ENCODE results near the gene LRRC47.
"Not testable (repeated sequence)": the region's sequence is repeated elsewhere in the genome, so short reads cannot be mapped to it uniquely, and the experiment has no call there.

Gene LRRC47

GRCh38 chr1:3811595-3811911 lies 15.3 kb upstream of the LRRC47 start:
- TF ChIP-seq, protein P1, sequence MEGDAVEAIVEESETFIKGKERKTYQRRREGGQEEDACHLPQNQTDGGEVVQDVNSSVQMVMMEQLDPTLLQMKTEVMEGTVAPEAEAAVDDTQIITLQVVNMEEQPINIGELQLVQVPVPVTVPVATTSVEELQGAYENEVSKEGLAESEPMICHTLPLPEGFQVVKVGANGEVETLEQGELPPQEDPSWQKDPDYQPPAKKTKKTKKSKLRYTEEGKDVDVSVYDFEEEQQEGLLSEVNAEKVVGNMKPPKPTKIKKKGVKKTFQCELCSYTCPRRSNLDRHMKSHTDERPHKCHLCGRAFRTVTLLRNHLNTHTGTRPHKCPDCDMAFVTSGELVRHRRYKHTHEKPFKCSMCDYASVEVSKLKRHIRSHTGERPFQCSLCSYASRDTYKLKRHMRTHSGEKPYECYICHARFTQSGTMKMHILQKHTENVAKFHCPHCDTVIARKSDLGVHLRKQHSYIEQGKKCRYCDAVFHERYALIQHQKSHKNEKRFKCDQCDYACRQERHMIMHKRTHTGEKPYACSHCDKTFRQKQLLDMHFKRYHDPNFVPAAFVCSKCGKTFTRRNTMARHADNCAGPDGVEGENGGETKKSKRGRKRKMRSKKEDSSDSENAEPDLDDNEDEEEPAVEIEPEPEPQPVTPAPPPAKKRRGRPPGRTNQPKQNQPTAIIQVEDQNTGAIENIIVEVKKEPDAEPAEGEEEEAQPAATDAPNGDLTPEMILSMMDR (IDR thresholded peaks at IDR 0.05; ENCODE audit: insufficient read depth, low read length): no peak
- TF ChIP-seq POLR2AphosphoS5 (IDR thresholded peaks at IDR 0.05; ENCODE audit: low read depth): no peak
- no peak for TF ChIP-seq GABPA (IDR thresholded peaks at IDR 0.05; ENCODE audit: low read depth)
- TF ChIP-seq SPI1 (IDR thresholded peaks at IDR 0.05; ENCODE audit: borderline replicate concordance, low read depth): no peak
- TF ChIP-seq, protein P2, sequence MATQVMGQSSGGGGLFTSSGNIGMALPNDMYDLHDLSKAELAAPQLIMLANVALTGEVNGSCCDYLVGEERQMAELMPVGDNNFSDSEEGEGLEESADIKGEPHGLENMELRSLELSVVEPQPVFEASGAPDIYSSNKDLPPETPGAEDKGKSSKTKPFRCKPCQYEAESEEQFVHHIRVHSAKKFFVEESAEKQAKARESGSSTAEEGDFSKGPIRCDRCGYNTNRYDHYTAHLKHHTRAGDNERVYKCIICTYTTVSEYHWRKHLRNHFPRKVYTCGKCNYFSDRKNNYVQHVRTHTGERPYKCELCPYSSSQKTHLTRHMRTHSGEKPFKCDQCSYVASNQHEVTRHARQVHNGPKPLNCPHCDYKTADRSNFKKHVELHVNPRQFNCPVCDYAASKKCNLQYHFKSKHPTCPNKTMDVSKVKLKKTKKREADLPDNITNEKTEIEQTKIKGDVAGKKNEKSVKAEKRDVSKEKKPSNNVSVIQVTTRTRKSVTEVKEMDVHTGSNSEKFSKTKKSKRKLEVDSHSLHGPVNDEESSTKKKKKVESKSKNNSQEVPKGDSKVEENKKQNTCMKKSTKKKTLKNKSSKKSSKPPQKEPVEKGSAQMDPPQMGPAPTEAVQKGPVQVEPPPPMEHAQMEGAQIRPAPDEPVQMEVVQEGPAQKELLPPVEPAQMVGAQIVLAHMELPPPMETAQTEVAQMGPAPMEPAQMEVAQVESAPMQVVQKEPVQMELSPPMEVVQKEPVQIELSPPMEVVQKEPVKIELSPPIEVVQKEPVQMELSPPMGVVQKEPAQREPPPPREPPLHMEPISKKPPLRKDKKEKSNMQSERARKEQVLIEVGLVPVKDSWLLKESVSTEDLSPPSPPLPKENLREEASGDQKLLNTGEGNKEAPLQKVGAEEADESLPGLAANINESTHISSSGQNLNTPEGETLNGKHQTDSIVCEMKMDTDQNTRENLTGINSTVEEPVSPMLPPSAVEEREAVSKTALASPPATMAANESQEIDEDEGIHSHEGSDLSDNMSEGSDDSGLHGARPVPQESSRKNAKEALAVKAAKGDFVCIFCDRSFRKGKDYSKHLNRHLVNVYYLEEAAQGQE (IDR thresholded peaks at IDR 0.05; ENCODE audit: insufficient replicate concordance, low read depth): no peak
- no peak overlapping the region for H3K4me3 ChIP-seq (replicated peaks; ENCODE audit: insufficient read depth, low read length)
- DNase-seq (ENCODE audit: low read depth in 1 of 2, low spot score in 1 of 2): no peak

DNA sequence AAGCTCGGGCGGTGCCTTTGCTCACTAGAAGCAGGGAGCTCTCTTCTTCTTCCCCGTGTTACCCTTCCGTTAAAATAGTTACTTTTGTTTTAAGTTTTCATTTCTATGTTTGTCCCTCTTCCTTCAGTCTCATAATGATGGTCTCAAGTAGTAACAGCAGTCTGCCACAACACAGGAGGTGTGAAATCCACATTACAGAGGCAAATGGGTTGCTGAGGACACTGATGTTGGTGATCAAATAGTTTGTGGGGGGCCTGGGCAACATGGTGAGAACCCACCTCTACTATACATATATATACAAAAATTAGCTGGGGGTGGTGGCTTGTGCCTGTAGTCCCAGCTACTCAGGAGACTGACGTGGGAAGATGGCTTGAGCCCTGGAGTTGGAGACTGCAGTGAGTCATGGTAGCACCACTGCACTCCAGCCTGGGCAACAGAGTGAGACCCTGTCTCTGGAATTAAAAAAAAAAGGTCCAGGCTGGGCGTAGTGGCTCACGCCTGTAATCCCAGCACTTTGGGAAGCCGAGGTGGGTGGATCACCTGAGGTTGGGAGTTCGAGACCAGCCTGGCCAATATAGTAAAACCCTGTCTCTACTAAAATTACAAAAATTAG lies 14.0 kb upstream of the LRRC47 start:
- H3K4me3 ChIP-seq (replicated peaks; ENCODE audit: insufficient read depth, low read length); DNase-seq (ENCODE audit: low read depth in 1 of 2, low spot score in 1 of 2); H3K27ac ChIP-seq (replicated peaks); H3K27me3 ChIP-seq (ENCODE audit: insufficient read depth, poor library complexity, severe bottlenecking): not testable (repeated sequence)

More at GRCh38 chr1:3811595-3811911, 15.3 kb upstream of the LRRC47 start:
- Histone ChIP-seq H3K27ac (replicated peaks) (no peak overlapping the region), H3K27me3 (ENCODE audit: insufficient read depth, poor library complexity, severe bottlenecking) (no peaks in the 10 kb centered on the region)

GRCh38 chr1:3809680-3810079 lies 13.4 kb upstream of the LRRC47 start:
- Histone ChIP-seq H3K27me3 (ENCODE audit: insufficient read depth, poor library complexity, severe bottlenecking) (no peaks in the 10 kb centered on the region), H3K27ac (replicated peaks) (no peak overlapping the region), H3K4me3 (replicated peaks; ENCODE audit: insufficient read depth, low read length) (no peak overlapping the region)
- DNase-seq (ENCODE audit: low read depth in 1 of 2, low spot score in 1 of 2): no peak
- TF ChIP-seq GABPA (IDR thresholded peaks at IDR 0.05; ENCODE audit: low read depth): no peak
- no peak for TF ChIP-seq POLR2AphosphoS5 (IDR thresholded peaks at IDR 0.05; ENCODE audit: low read depth)
- TF ChIP-seq, protein P1 (IDR thresholded peaks at IDR 0.05; ENCODE audit: insufficient read depth, low read length): no peak
- TF ChIP-seq, protein P2 (IDR thresholded peaks at IDR 0.05; ENCODE audit: insufficient replicate concordance, low read depth): no peak

DNA sequence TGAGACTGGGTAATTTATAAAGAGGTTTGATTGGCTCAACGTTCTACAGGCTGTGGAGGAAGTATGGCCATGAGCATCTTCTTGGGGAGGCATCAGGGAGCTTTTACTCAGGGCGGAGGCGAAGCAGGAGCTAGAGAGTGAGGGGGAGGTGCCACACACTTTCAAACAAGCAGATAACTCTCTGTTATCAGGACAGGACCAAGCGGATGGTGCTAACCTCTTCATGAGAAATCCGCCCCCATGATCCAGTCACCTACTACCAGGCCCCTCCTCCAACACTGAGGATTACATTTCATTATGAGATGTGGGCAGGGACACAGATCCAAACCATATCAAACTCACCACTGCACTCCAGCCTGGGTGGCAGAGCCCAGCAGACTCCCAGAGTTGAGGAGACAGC lies 11.5 kb upstream of the LRRC47 start:
- no peak for DNase-seq (ENCODE audit: low read depth in 1 of 2, low spot score in 1 of 2)
- no peak for TF ChIP-seq GABPA (IDR thresholded peaks at IDR 0.05; ENCODE audit: low read depth)
- TF ChIP-seq, protein P2 (IDR thresholded peaks at IDR 0.05; ENCODE audit: insufficient replicate concordance, low read depth): no peak
- no peak for TF ChIP-seq SPI1 (IDR thresholded peaks at IDR 0.05; ENCODE audit: borderline replicate concordance, low read depth)
- TF ChIP-seq POLR2AphosphoS5 (IDR thresholded peaks at IDR 0.05; ENCODE audit: low read depth): no peak
- TF ChIP-seq, protein P1 (IDR thresholded peaks at IDR 0.05; ENCODE audit: insufficient read depth, low read length): no peak
- Histone ChIP-seq H3K4me3 (replicated peaks; ENCODE audit: insufficient read depth, low read length) (no peak overlapping the region), H3K27me3 (ENCODE audit: insufficient read depth, poor library complexity, severe bottlenecking) (no peaks in the 10 kb centered on the region), H3K27ac (replicated peaks) (no peak overlapping the region)

Measured in HL-60 (cell line).